Osteocyte (in vitro differentiated cells): ENCODE results near the gene ESD. TPM values are rescaled to one million over a fixed set of nuclear protein-coding genes. Genes with fewer than 3 reads are reported as not detected.
A peak's percentile ranks its signal among the peaks of the same experiment; 100 is the strongest.

Source experiments
- DNase-seq: peaks from one replicate; pipeline ENCODE4 v3.0.0; 2021; ENCODE audit warnings: mixed read lengths; ENCODE audit not compliant: unreplicated experiment; ENCODE audit errors: extremely low spot score
- H3K27ac Mint-ChIP-seq: one replicate; pipeline ENCODE4 v1.8.0; 2021; ENCODE audit warnings: mild to moderate bottlenecking, mixed read lengths; ENCODE audit not compliant: unreplicated experiment
- H3K27me3 Mint-ChIP-seq: one replicate; pipeline ENCODE4 v1.8.0; 2021; ENCODE audit warnings: mixed read lengths; ENCODE audit not compliant: unreplicated experiment
- H3K36me3 Mint-ChIP-seq: one replicate; pipeline ENCODE4 v1.8.0; 2021; ENCODE audit warnings: mixed read lengths; ENCODE audit not compliant: unreplicated experiment
- H3K4me1 Mint-ChIP-seq: one replicate; pipeline ENCODE4 v1.8.0; 2021; ENCODE audit warnings: mixed read lengths; ENCODE audit not compliant: unreplicated experiment
- H3K4me3 Mint-ChIP-seq: one replicate; pipeline ENCODE4 v1.8.0; 2021; ENCODE audit warnings: mild to moderate bottlenecking, moderate library complexity, mixed read lengths; ENCODE audit not compliant: unreplicated experiment
- H3K9me3 Mint-ChIP-seq: one replicate; pipeline ENCODE4 v1.8.0; 2021; ENCODE audit warnings: mixed read lengths; ENCODE audit not compliant: unreplicated experiment
- CTCF ChIP-seq: fragments of 200-600 bp; sonication (generic); IDR thresholded peaks from 2 replicates; pipeline ENCODE4 v1.5.0; 2021; ENCODE audit warnings: antibody characterized with exemption, mild to moderate bottlenecking, moderate library complexity
- long read RNA-seq: library from polyadenylated mRNA; unstranded; transcript quantifications from one replicate; pipeline ENCODE4 v2.0.0, GENCODE V29; 2021
- total RNA-seq: library from RNA; stranded (reverse); gene quantifications from 2 replicates; pipeline ENCODE4 v1.2.1, GENCODE V29; 2021

Gene ESD
- total RNA-seq, result 98.5 and 98.6 TPM in 2 replicates
- long read RNA-seq, transcript ESD-201 (11 exons, 1,079 nt), result minor isoform, 5 of 397 reads
- long read RNA-seq, transcript ESD-202 (10 exons, 1,192 nt), result major isoform, 322 of 397 reads
- long read RNA-seq, partial matches to known transcripts, result 49 of 397 reads
- long read RNA-seq, other reads (novel, unspliced or antisense), result 20 of 397 reads

GRCh38 chr13:46796515-46797474 lies at the start of gene ESD:
TSS of gene ESD (minus strand) at chr13:46797161. CDS start at chr13:46791413, 5,748 bp downstream.
- Mint-ChIP-seq H3K4me1 (peaks cover 39% of the 10 kb centered on the region), H3K36me3 (peaks cover 1% of the 10 kb centered on the region), H3K9me3 (no peaks in the 10 kb centered on the region), H3K4me3 (peak within 1 kb of the TSS; percentile 88), H3K27me3 (no peaks in the 10 kb centered on the region), H3K27ac (peak within 1 kb of the TSS; percentile 93)
- DNase-seq, result peak; percentile 94
- TF ChIP-seq CTCF, result no peak

GRCh38 chr13:46846726-46847125 lies 49.8 kb upstream of the ESD start:
- DNase-seq, result no peak
- no peak overlapping the region for H3K4me3 Mint-ChIP-seq
- no peak for TF ChIP-seq CTCF

GRCh38 chr13:46845146-46845545 lies 48.2 kb upstream of the ESD start:
- H3K9me3 Mint-ChIP-seq, result no peaks in the 10 kb centered on the region
- no peaks in the 10 kb centered on the region for H3K4me1 Mint-ChIP-seq

More at GRCh38 chr13:46846726-46847125, 49.8 kb upstream of the ESD start:
- peaks cover 37% of the 10 kb centered on the region for H3K27me3 Mint-ChIP-seq
- H3K36me3 Mint-ChIP-seq, result no peaks in the 10 kb centered on the region
- H3K4me1 Mint-ChIP-seq, result no peaks in the 10 kb centered on the region
- H3K9me3 Mint-ChIP-seq, result no peaks in the 10 kb centered on the region
- no peak overlapping the region for H3K27ac Mint-ChIP-seq

GRCh38 chr13:46844431-46844830 lies 47.5 kb upstream of the ESD start:
- no peaks in the 10 kb centered on the region for H3K4me1 Mint-ChIP-seq
- no peak for TF ChIP-seq CTCF

More at GRCh38 chr13:46845146-46845545, 48.2 kb upstream of the ESD start:
- H3K27me3 Mint-ChIP-seq, result peaks cover 32% of the 10 kb centered on the region
- no peak for DNase-seq
- H3K4me3 Mint-ChIP-seq, result no peak overlapping the region
- no peak for TF ChIP-seq CTCF
- H3K36me3 Mint-ChIP-seq, result no peaks in the 10 kb centered on the region
- H3K27ac Mint-ChIP-seq, result no peak overlapping the region

GRCh38 chr13:46839399-46839798 lies 42.4 kb upstream of the ESD start:
- Mint-ChIP-seq H3K4me1 (no peaks in the 10 kb centered on the region), H3K36me3 (no peaks in the 10 kb centered on the region), H3K27me3 (peaks cover 49% of the 10 kb centered on the region), H3K27ac (no peak overlapping the region), H3K9me3 (no peaks in the 10 kb centered on the region), H3K4me3 (no peak overlapping the region)
- no peak for DNase-seq
- TF ChIP-seq CTCF, result no peak

More at GRCh38 chr13:46844431-46844830, 47.5 kb upstream of the ESD start:
- no peak overlapping the region for H3K4me3 Mint-ChIP-seq
- no peak overlapping the region for H3K27ac Mint-ChIP-seq
- peaks cover 31% of the 10 kb centered on the region for H3K27me3 Mint-ChIP-seq
- H3K9me3 Mint-ChIP-seq, result no peaks in the 10 kb centered on the region
- H3K36me3 Mint-ChIP-seq, result no peaks in the 10 kb centered on the region
- no peak for DNase-seq
